Central memory CD8-positive, alpha-beta T cell (primary cell): ENCODE results near the gene CLASP1.

Source experiments
- ATAC-seq: fragments of 150-1000 bp; cut with Tn5 transposase; replicated peaks from 2 replicates; pipeline ENCODE4 v1.10.0; 2022; ENCODE audit warnings: mild to moderate bottlenecking, moderate FRiP score, moderate number of reproducible peaks; ENCODE audit not compliant: poor library complexity, severe bottlenecking; ENCODE audit errors: extremely low read depth
- DNase-seq, 2 donors: peaks; one replicate each; pipeline ENCODE4 v3.0.0; 2021; ENCODE audit warnings: low spot score in 2 of 2
- H3K27ac Mint-ChIP-seq: one replicate; pipeline ENCODE4 v1.8.0; 2022; ENCODE audit warnings: low read depth, mild to moderate bottlenecking, moderate library complexity, mixed read lengths
- H3K27me3 Mint-ChIP-seq: one replicate; pipeline ENCODE4 v1.8.0; 2022; ENCODE audit warnings: mixed read lengths
- H3K36me3 Mint-ChIP-seq: one replicate; pipeline ENCODE4 v1.8.0; 2022; ENCODE audit warnings: mild to moderate bottlenecking, moderate library complexity, mixed read lengths; ENCODE audit not compliant: insufficient read depth
- H3K4me1 Mint-ChIP-seq: one replicate; pipeline ENCODE4 v1.8.0; 2022; ENCODE audit warnings: mixed read lengths
- H3K4me3 Mint-ChIP-seq: one replicate; pipeline ENCODE4 v1.8.0; 2022; ENCODE audit warnings: mild to moderate bottlenecking, moderate library complexity, mixed read lengths
- H3K9me3 Mint-ChIP-seq: one replicate; pipeline ENCODE4 v1.8.0; 2022; ENCODE audit warnings: mixed read lengths

The CLASP1 gene

GRCh38 chr2:121295911-121296650 lies 353.2 kb downstream of the CLASP1 start:
- Mint-ChIP-seq H3K9me3 (no peaks in the 10 kb centered on the region), H3K27ac (no peak overlapping the region), H3K4me3 (no peak overlapping the region), H3K4me1 (peaks cover 26% of the 10 kb centered on the region), H3K27me3 (peaks cover 14% of the 10 kb centered on the region), H3K36me3 (peaks cover 2% of the 10 kb centered on the region)
- no peak for ATAC-seq
- no peak for DNase-seq

GRCh38 chr2:121294881-121295840 lies 354.1 kb downstream of the CLASP1 start:
- H3K27ac Mint-ChIP-seq = no peak overlapping the region
- peaks cover 2% of the 10 kb centered on the region for H3K36me3 Mint-ChIP-seq
- H3K4me1 Mint-ChIP-seq = peaks cover 26% of the 10 kb centered on the region
- peaks cover 12% of the 10 kb centered on the region for H3K27me3 Mint-ChIP-seq
- H3K9me3 Mint-ChIP-seq = no peaks in the 10 kb centered on the region
- no peak for ATAC-seq
- no peak overlapping the region for H3K4me3 Mint-ChIP-seq
- no peak for DNase-seq

- Mint-ChIP-seq H3K27me3 (peaks cover 12% of the 10 kb centered on the region), H3K36me3 (peaks cover 2% of the 10 kb centered on the region), H3K27ac (peak overlapping the region; percentile 32), H3K4me1 (peaks cover 26% of the 10 kb centered on the region), H3K4me3 (peak overlapping the region; percentile 14), H3K9me3 (no peaks in the 10 kb centered on the region)
- peak; percentile 86 for ATAC-seq
- DNase-seq = peak in 1 of 2 donors; percentile 25
Observed at GRCh38 chr2:121293450-121294325, 355.6 kb downstream of the CLASP1 start.

- no peak overlapping the region for H3K27ac Mint-ChIP-seq
- peaks cover 26% of the 10 kb centered on the region for H3K4me1 Mint-ChIP-seq
- no peaks in the 10 kb centered on the region for H3K9me3 Mint-ChIP-seq
- H3K36me3 Mint-ChIP-seq = peaks cover 2% of the 10 kb centered on the region
- H3K4me3 Mint-ChIP-seq = no peak overlapping the region
- no peak for ATAC-seq
- H3K27me3 Mint-ChIP-seq = peaks cover 20% of the 10 kb centered on the region
- no peak for DNase-seq
Observed at GRCh38 chr2:121291251-121291580, 358.0 kb downstream of the CLASP1 start.

GRCh38 chr2:121289271-121289670 lies 360.0 kb downstream of the CLASP1 start:
- peaks cover 21% of the 10 kb centered on the region for H3K4me1 Mint-ChIP-seq
- ATAC-seq (no peak), DNase-seq (no peak)
- peaks cover 2% of the 10 kb centered on the region for H3K36me3 Mint-ChIP-seq
- no peaks in the 10 kb centered on the region for H3K9me3 Mint-ChIP-seq
- no peak overlapping the region for H3K4me3 Mint-ChIP-seq
- H3K27me3 Mint-ChIP-seq = peaks cover 30% of the 10 kb centered on the region
- no peak overlapping the region for H3K27ac Mint-ChIP-seq

- no peak overlapping the region for H3K27ac Mint-ChIP-seq
- no peak for DNase-seq
- no peak for ATAC-seq
- H3K9me3 Mint-ChIP-seq = no peaks in the 10 kb centered on the region
- peaks cover 20% of the 10 kb centered on the region for H3K4me1 Mint-ChIP-seq
- H3K27me3 Mint-ChIP-seq = peaks cover 37% of the 10 kb centered on the region
- no peak overlapping the region for H3K4me3 Mint-ChIP-seq
- peaks cover 2% of the 10 kb centered on the region for H3K36me3 Mint-ChIP-seq
Observed at GRCh38 chr2:121288454-121289231, 360.6 kb downstream of the CLASP1 start.

- Mint-ChIP-seq H3K27me3 (peaks cover 43% of the 10 kb centered on the region), H3K4me1 (peaks cover 13% of the 10 kb centered on the region), H3K27ac (no peak overlapping the region), H3K4me3 (no peak overlapping the region), H3K36me3 (peaks cover 2% of the 10 kb centered on the region), H3K9me3 (no peaks in the 10 kb centered on the region)
- DNase-seq = no peak
- ATAC-seq = no peak
Observed at GRCh38 chr2:121287956-121288355, 361.3 kb downstream of the CLASP1 start.
